ENCODE results near the gene UBXN10. TPM values are rescaled to one million over a fixed set of nuclear protein-coding genes. Genes with fewer than 3 reads are reported as not detected.

Gene UBXN10
- total and polyA plus RNA-seq, 2 experiments from 2014 or later: 1.3 to 1.8 TPM

DNA sequence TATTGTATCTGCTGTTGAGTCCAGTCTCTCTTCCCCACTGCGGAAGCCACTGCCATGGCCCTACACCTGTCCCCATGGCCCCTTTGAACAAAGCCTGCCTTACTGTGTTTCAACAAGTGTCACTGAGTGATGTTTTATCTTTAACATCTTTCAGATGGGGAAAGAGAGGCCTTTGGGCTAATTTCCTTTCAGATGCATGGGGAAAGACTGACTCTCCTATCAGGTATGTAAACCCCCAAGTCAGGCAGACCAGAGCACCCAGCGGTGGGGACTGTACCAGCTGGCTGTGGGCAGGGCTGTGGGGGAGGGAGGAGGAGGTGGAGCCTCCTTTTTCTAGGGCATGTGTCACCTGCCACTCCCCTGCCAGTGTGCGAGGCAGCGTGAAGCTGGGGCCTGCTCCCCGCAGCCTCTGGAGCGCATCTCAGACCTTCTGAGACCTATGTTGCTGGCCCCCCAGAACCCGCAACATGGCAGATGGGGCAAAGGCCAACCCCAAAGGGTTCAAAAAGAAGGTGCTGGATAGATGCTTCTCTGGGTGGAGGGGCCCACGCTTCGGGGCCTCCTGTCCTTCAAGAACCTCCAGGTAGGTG, 46.8 kb upstream of the UBXN10 start, which contains the start of gene PLA2G2F:
PLA2G2F (plus strand) TSS at position 363 of the 590 bp plus-strand sequence; CDS start at position 468, 105 bp downstream.
- TF ChIP-seq, protein P1, sequence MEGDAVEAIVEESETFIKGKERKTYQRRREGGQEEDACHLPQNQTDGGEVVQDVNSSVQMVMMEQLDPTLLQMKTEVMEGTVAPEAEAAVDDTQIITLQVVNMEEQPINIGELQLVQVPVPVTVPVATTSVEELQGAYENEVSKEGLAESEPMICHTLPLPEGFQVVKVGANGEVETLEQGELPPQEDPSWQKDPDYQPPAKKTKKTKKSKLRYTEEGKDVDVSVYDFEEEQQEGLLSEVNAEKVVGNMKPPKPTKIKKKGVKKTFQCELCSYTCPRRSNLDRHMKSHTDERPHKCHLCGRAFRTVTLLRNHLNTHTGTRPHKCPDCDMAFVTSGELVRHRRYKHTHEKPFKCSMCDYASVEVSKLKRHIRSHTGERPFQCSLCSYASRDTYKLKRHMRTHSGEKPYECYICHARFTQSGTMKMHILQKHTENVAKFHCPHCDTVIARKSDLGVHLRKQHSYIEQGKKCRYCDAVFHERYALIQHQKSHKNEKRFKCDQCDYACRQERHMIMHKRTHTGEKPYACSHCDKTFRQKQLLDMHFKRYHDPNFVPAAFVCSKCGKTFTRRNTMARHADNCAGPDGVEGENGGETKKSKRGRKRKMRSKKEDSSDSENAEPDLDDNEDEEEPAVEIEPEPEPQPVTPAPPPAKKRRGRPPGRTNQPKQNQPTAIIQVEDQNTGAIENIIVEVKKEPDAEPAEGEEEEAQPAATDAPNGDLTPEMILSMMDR (IDR thresholded peaks at IDR 0.05; ENCODE audit: low read depth, low read length): no peak
- Histone ChIP-seq H3K36me3 (no peaks in the 10 kb centered on the region), H3K4me1 (ENCODE audit: low read depth) (no peaks in the 10 kb centered on the region), H3K4me3 (no peak within 1 kb of the TSS), H3K27me3 (no peaks in the 10 kb centered on the region), H3K27ac (no peak within 1 kb of the TSS), H3K9me3 (ENCODE audit: low read depth) (no peaks in the 10 kb centered on the region)
- no peak for DNase-seq (ENCODE audit: low read depth in 1 of 2, low spot score in 1 of 2)

DNA sequence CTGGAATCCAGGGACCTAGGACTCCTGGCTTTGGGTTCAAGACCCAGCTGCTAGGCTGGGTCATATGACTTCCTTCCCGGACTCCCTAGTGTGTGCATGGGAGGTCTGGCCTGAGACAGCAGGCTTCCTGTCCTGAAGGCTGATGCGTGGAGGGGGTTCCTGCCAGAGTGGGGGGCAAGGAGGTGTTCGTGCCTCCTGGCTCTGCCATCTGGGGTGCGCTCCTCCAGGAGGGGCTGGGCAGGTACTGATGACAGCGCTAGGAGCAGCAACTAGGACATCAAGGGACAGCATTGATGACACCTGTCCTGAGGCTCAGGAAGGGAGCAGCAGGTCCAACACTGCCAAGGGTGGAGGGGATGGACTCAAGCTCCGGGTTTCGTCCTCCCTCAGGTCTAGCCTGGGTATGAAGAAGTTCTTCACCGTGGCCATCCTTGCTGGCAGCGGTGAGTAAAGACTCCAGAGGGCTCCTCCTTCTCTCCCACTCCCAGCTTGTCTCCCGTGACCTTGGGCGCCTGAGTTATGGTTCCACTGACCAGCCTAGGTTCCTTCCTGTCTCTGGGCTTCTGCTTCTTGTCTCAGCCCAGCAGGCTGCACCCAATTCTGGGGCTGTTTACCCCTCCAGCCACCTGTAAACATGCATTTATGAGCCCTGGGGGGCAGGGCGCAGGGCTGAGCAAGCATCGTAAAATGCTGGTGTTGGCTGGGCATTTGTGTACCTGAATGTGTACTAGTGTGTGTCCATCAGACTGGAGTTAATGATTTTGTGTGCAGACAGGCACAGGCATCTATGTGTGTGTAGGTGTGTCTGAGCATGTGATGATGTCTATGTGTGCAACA, 45.9 kb upstream of the UBXN10 start:
- TF ChIP-seq, protein P1 (IDR thresholded peaks at IDR 0.05; ENCODE audit: low read depth, low read length): no peak
- Histone ChIP-seq H3K27ac (no peak overlapping the region), H3K4me3 (no peak overlapping the region), H3K4me1 (ENCODE audit: low read depth) (no peaks in the 10 kb centered on the region), H3K27me3 (no peaks in the 10 kb centered on the region), H3K9me3 (ENCODE audit: low read depth) (no peaks in the 10 kb centered on the region), H3K36me3 (no peaks in the 10 kb centered on the region)
- no peak for DNase-seq (ENCODE audit: low read depth in 1 of 2, low spot score in 1 of 2)

DNA sequence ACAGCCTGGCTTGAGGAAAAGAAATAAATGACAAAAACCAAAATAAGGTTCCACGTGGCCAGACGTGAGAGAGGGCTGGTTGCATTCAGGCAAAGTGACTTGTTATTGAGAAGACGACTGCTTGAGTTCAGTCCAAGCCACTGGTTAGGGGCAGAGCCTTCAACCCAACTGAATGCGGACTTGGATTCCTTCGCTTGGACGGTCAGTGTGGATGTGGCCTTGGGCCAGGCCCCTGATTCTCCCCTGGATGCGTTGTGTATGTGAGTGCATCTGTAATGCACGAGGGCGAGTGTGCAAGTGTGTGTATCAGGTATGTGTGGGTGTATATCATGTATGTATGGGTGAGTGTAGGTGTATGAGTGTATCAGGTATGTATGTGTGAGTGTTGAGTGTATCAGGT, 44.9 kb upstream of the UBXN10 start:
- TF ChIP-seq, protein P1 (IDR thresholded peaks at IDR 0.05; ENCODE audit: low read depth, low read length): no peak
- Histone ChIP-seq H3K4me3 (no peak overlapping the region), H3K9me3 (ENCODE audit: low read depth) (no peaks in the 10 kb centered on the region), H3K27me3 (no peaks in the 10 kb centered on the region), H3K27ac (no peak overlapping the region), H3K4me1 (ENCODE audit: low read depth) (no peaks in the 10 kb centered on the region), H3K36me3 (no peaks in the 10 kb centered on the region)
- DNase-seq (ENCODE audit: low read depth in 1 of 2, low spot score in 1 of 2): no peak

DNA sequence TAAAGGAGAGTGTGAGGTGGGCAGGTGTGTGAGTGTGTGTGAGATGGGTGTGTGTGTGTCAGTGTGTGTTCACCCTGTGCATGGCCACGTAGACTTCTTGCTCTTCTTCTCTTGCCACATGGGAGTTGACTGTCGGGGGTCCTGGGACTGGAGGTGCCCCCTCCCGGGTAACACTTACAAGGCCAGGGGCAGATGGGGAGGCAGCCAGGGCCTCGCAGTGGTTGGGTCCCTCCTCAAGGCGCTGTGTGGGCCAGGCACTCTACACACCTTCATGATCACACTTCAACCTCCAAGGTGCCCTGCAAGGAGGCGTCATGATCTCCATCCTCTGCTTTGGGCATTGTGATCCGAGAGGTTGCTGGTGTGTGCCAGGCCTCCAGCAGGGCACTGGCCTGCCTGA, 44.4 kb upstream of the UBXN10 start:
- TF ChIP-seq, protein P1 (IDR thresholded peaks at IDR 0.05; ENCODE audit: low read depth, low read length): no peak
- DNase-seq (ENCODE audit: low read depth in 1 of 2, low spot score in 1 of 2): no peak

DNA sequence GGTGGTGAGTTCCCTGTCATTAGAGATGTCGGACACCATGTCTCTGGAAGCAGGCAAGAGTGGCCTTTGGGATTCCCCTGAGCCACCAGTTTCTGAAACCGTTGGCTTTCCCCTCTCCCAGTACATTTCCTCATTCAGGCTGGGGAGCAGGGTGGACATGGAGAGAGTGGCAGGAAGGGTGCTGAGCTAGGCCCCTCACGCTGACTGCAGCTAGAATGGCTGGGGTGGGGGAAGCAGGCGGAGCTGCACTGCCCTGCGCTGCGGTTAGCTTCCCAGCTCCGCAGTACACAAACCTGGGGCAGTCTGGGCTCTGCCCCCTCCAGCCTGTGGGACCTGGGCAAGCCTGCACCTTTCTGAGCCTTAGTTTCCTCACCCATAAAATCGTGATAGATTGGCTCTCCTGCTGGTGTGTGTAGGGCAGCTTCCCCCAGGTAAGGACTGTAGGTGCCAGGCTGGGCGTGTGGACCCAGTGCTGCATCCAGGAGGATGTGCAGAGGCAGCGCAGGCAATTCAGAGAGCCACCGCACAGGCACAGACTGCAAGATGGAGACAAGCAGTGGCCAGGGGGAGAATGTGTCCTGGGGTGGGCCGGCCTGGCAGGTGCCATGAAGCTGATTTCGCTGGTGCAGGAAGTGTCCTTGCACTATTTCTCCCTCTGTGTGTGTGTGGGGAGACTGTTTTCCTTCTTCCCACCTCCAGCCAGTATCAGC, 43.7 kb upstream of the UBXN10 start:
- TF ChIP-seq, protein P1 (IDR thresholded peaks at IDR 0.05; ENCODE audit: low read depth, low read length): no peak
- Histone ChIP-seq H3K36me3 (no peaks in the 10 kb centered on the region), H3K27ac (no peak overlapping the region), H3K27me3 (no peaks in the 10 kb centered on the region), H3K4me3 (no peak overlapping the region), H3K9me3 (ENCODE audit: low read depth) (no peaks in the 10 kb centered on the region), H3K4me1 (ENCODE audit: low read depth) (no peaks in the 10 kb centered on the region)
- DNase-seq (ENCODE audit: low read depth in 1 of 2, low spot score in 1 of 2): no peak

More for the DNA sequence above, 44.4 kb upstream of the UBXN10 start:
- H3K9me3 ChIP-seq (ENCODE audit: low read depth): no peaks in the 10 kb centered on the region
- no peaks in the 10 kb centered on the region for H3K4me1 ChIP-seq (ENCODE audit: low read depth)
- no peak overlapping the region for H3K27ac ChIP-seq
- H3K36me3 ChIP-seq: no peaks in the 10 kb centered on the region
- H3K27me3 ChIP-seq: no peaks in the 10 kb centered on the region
- H3K4me3 ChIP-seq: no peak overlapping the region

Measured in cardiac muscle cell (in vitro differentiated cells and primary cell).